ENCODE results near the gene SIGLEC5.

SIGLEC5 gene

DNA sequence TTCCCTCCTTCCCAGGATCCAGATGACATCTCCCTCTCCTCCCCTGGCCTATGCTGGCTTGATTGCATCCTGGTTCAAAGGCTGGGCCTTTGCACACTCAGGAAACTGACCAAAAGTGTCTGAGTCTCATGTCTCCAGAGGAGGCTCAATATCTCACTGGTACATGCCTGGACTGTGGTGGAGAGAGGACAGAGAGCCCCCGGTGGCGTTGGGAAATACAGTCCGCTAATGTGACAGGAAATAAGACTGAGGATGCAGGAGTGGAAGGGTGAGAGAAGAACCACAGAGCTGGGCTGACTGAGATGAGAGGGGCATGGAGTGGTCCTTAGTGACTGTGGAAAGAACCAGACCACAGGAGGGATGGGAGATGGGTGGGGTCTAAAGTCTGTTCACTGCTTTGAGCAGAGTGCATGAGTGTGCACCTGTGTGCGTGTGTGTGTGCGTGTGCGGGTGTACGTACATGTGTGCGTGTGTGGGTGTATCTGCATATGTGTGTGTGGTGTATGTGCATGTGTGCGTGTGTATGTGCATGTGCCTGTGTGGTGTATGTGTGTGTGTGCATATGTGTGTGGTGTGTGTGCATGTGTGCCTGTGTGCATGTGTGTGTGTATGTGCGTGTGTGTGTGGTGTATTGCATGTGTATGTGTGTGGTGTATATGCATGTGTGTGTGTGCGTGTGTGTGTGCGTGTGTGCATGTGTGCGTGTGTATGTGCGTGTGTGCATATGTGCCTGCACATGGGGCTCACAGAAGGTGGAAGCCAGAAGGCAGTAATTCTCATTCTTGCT lies 1.9 kb downstream of the SIGLEC5 start:
- DNase-seq (ENCODE audit: low read depth): no peak

DNA sequence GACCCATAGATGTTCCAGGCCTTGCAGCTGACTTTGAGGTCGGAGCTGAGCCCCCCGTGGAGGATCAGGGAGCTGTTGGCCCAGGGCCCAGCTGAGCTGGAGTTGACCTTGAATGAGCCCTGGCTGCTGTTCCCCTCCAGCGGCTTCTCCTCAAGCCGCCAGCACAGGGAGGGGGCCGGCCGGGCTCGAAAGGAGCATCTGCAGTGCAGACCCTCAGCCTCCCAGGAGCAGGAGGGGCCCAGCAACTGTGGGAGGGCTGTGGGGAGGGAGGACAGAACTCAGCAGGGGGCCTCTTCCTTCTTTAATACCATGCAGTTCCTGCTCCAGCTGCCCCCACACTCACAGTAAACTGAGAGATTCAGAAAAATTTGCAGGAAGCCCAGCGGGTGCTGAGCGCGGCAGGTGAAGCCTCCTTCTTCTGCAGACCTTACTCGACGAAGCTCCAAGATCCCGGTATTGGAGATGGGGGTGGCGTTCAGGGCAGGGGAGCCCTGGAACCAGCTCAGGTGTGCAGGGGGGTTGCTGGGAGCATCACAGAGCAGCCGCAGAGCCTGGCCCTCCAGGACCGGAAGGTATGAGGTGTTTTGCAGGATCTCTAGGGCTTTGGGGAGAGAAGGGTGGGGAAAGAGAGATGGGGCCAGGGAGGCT lies 2.6 kb downstream of the SIGLEC5 start:
- DNase-seq (ENCODE audit: low read depth): no peak

DNA sequence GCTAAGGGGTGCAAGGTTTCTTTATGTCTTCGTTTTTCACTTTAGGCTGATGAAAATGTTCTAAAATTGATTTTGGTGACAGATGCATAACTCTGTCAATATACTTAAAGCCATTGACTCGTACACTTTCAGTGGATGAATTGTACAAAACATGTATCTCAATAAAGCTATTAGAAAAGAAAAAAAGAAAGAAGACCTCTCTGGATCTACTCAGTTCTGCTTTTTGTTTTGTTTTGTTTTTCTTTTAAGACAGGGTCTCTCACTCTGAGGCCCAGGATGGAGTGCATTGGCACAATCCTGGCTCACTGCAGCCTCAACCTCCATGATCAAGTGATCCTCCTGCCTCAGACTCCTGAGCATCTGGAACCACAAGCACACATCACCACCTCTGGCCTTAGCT lies 3.5 kb downstream of the SIGLEC5 start:
- no peak for DNase-seq (ENCODE audit: low read depth)

DNA sequence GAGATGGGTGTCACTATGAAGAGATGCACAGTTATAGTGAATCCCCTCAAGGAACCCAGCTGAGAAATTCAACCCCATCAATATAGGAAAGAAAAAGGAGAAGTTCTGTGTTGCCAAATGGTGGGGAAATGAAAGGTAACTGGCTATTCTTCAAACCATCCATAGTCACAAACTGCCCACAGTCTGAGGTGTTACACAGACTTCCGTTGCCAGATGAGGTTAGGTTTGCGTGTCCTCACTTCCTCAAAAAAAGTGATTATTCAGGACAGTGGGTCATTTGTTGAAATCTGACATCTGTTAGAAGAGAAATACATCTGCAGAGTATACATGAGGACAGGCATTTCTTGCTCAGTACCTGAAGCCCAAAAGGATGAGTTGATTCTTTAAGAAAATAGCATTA lies 9.0 kb downstream of the SIGLEC5 start:
- DNase-seq (ENCODE audit: low read depth): no peak

DNA sequence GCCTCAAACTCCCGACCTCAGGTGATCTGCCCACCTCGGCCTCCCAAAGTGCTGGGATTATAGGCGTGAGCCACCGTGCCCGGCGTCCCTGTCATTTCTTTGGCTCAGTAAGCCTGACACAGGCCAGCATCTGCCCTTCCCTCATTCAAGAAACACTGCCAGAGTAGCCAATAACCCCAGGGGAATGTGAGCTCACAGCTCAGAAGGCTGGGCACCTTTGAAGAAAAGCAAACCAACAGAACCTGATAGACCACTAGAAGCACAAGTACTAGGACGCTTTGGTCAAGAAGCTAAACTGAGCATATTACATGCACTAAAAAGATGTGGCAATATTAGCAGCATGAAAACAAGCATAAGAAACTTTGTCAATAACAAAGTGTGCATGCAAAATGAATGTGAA lies 14.2 kb downstream of the SIGLEC5 start:
- DNase-seq (ENCODE audit: low read depth): no peak

DNA sequence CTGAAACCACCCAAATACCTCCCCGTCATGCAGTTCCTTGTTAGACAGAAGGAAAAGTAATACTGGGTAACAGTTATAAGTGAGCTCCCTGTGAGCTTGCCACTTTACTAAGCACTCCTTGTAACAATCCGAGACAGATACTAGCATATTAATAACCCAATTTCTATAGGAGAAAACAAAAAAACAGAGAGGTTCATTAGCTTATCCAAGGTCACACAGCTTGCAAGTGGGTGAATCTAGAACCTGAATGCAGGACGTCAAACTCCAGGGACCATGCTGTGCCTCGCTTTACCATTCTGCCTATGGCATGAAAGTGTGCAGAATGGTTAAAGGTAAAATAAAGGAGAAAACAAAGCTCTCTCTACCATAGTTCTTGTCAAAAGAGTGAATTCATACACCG lies 15.4 kb downstream of the SIGLEC5 start:
- DNase-seq (ENCODE audit: low read depth): no peak

DNA sequence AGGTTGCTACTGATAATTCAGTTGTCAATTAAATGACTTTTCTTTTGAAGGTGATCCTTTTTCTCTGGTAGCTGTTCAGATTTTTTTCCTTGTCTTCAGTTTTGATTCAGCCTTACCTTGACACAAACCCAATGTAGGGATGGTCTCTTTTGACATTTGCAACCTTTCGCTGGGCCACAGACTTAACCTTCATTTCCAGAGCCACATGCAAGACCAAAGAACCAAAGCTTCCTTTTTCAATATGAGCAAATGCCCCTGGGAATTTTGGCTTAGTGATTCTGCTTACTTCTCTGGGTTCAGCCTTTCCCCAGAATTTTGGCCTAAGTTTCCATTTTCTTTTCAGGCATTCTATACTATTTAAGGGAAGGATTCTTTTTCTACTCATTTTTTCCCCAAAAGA lies 19.6 kb downstream of the SIGLEC5 start:
- DNase-seq (ENCODE audit: low read depth): no peak

DNA sequence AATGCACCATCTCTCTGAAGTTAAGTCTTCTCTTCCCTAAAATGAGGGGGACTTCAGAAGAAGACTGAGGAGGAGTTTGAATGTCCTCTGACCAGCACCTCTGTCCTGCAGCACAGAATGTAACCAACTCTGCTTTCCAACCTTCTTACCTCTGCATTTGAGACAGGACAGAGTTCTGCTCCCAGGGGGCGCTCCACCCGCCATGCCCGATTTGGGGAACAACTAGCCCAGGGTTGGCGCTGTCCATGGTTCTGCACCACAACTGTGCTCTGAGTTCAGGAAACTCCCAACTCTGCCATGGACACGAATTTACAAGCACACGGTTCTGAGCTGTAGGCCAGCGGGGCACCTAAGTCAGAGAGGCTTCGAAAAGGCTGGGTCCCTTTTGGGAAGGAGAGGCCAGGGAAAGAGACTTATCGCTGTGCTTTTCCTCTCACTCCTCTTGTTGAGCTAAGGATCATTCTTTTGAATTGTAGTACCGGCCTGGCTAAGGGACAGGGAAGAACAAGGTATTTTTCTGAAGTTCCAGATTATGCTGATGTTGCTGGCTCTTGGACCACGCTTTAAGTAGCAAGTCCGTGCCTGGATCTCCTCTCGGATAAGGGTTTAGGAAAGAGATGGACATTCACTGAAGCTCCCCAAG lies 22.2 kb downstream of the SIGLEC5 start:
- DNase-seq (ENCODE audit: low read depth): peak; percentile 82

DNA sequence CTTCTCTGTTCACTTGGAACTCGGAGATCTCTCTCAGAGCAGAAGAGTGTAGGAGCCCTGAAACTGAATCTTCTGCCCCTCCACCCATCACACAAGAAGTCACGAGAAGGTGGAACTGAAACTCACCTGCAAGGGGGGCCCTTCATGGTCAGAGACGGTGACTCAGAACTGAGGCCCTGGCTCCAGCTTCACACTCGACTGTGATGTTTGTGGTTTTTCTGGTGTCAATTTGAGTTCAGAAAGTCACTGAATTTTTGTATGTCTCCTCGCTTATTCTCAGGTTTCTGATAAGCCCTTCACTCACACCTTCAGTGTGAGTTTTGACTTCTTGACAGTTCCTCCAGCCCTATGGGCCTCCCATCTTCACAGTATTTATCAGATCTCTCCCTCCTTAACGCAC lies 23.1 kb downstream of the SIGLEC5 start:
- no peak for DNase-seq (ENCODE audit: low read depth)

DNA sequence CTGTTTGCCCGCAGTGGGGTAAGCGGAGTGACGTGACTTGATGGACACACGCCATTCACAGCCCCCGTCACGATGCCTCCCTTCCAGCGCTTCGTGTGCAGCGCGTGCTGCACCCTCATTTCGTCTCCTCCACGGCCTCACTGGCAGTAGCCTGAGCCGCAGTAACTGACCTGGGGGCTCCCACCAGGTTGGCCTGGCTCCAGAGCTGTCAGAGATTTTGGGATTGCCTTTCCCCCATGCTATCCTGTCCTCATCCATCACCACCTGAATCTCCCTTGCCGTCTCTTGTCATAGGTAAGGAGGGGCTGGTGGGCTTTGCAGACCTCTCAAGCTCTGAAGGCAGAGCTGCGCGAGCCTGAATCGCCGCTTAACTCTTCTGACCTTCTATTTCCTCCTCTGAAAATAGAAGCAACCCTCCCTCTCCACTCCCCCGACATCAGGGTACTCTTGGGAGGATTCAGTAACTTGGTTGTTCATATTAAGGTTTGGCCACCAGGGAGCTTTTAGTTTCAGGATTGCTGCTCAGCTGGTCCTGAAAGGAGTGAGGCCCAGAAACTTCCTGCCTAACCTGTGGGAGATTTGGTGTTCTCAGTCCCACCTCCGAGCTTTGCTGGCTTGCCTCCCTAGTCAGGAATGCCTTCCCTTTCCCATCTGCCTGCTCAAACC lies 27.9 kb downstream of the SIGLEC5 start:
- DNase-seq (ENCODE audit: low read depth): no peak

DNA sequence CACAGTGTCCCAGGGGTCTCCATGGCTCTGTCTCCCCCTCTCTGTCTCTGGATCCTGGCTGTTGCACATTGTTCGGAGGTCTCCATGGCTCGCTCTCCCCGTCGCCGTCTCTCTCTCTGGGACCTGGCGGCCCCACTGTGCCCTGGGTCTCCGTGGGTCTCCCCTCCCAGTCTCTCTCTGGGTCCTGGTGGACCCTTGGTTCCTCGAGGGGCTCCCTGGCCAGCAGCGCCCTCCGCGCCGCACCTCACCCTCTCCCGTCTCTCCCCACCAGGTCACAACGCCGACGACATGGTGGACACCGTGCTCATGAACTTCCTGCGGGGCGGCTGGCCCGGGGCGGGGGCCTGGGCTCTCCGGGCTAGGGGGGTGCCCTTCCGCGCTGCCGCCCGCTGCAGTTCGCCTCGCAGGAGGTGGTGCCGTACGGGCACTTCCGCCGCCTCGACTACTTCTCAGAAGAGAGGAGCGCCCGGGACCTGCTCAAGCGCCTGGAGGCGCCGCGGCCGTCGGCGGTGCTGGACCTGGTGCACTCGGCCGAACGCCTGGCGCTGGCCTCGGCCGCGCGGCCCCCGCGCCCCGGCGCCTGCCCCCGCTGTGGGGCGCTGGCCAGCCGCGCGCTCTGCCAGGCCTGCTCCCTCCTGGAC lies 29.1 kb downstream of the SIGLEC5 start:
- DNase-seq (ENCODE audit: low read depth): no peak

DNA sequence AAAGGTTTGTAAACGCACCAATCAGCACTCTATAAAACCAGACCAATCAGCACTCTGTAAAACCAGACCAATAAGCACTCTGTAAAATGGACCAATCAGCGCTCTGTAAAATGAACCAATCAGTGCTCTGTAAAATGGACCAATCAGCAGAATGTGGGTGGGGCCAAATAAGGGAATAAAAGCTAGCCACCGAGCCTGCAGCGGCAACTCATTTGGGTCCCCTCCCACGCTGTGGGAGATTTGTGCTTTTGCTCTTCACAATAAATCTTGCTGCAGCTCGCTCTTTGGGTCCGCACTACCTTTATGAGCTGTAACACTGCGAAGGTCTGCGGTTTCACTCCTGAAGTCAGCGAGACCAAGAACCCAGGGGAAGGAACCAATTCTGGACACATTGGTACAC lies 31.1 kb downstream of the SIGLEC5 start:
- no peak for DNase-seq (ENCODE audit: low read depth)

DNA sequence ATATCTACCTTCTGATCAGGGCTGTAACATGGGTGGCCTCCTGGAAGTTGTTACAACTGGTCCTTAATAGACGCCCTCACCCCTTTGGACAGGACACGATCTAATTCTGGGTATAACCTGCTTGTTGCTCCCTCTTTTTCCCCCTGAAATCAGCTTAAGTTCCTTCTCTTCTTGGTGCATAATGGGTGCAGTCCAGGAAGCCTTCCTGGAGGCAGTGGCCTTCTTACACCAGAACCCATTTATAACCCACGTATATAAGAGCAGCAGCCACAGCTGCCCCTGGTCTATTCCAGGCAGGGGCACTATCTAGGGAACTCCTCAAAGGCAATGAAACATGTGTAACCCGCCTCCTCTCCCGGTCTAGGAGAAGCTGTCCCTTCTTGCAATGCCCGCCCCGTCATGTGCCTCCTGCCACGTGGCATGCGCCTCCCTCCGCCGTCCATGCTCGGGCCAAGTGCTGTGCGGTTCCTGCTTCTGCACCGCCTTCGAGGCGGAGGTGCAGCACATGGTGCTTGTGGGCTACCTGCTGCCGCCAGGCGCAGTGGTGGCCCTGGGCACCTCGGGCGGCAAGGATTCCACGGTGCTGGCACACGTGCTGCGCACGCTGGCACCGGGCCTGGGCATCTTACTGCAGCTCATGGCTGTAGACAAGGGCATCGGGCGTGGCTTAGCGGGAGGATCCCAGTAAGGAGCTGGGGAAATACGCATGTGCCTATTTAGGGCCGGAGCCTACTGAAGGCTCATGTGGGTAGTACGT lies 31.9 kb downstream of the SIGLEC5 start:
- no peak for DNase-seq (ENCODE audit: low read depth)

DNA sequence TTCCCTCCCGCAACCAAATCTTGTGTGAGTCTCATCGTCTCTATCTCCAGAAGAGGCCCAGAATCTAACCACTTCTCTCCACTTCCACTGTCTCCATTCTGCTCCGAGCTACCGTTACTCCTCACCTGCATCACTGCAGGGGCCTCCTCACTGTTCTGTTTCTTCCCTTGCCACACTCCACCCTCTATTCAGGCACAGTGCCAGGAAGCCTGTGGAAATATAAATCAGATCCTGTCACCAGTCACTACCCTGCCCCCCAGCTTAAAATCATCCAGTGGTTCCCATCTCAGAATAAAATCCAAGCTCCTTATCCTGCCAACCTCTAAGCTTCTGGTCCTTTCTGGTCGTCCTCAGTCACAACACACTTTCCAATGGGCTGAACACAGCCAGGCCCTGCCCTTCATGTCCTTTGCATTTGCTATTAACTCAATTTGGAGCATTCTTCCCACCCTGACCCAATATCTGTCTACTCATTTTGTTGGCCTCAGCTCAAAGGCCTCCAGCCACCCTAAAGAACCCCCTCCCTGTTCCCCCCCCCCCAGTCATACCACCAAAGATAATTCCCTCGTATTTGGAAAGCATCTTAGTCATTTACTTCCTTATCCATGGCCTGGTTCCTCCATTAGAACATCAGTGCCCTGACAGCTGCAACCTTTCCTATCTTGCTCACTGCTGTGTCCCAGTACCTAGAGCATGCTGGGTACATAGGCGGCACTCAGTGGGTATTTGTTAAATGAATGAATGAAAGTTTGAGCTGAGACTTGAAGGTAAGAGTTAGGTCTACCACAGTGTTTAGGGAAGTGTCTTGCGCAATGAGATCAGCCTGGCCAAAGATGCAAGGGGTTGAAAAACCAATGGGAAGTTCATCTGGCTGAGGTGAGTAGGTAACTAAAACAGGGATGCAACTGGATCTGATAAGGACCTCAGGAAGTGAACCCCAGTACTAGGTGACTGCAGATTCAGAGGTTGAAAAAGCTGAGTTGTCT lies 34.7 kb downstream of the SIGLEC5 start:
- DNase-seq (ENCODE audit: low read depth): no peak

DNA sequence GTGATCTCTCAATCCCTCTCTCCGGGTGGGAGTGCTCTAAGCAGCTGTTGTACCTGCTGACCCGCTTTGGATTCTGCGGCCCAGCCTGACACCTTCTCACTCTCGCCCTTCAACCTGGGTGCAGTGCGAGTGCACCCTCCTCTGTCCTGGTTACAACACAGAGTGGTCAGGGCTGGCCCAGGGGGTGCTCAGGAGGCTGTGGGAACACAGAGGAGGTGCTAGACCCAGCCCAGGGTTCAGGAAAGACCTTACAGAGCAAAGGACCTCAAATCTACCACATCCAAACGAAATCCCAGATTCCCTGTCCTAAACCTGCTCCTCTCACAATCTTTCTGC lies 35.5 kb downstream of the SIGLEC5 start:
- no peak for DNase-seq (ENCODE audit: low read depth)

DNA sequence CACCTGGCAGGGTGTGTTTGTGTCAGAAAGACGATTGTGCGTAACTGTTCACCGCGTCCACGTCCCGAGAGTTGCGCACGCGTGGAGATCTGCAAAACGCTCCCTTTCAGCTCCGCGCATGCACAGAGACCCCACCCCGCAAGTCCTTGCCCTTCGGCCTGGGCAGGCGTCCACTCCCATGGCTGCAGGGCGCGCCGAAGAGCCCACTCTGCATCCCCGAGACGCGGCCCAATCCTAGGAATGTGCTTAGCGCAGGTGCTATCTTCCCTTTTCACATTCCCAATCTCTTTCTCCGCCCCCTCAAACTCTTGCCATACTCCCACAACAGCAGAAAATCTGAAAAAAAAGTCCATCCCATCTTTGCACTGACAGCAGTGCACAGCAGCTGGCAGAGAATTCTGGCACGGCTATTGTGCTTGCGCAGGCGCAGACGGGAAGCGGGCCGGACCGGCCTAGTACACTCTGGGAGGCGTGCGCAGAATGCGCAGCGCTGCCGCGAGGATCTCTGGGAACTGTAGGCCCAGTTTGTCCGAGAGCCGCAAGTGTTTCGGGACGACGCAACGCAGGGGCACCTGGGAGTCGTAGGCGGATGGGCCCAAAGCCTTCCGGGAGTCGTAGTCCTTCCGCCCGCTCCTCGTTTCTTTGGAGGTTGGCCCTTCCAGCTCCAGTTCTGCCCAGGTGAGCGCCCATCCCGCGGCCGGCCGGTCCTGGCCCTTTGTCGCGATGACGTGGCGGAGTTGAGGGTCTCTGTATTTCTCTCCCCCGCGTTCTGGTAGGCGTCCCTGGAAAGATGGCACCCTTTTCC lies 36.0 kb downstream of the SIGLEC5 start:
- DNase-seq (ENCODE audit: low read depth): peak; percentile 93

DNA sequence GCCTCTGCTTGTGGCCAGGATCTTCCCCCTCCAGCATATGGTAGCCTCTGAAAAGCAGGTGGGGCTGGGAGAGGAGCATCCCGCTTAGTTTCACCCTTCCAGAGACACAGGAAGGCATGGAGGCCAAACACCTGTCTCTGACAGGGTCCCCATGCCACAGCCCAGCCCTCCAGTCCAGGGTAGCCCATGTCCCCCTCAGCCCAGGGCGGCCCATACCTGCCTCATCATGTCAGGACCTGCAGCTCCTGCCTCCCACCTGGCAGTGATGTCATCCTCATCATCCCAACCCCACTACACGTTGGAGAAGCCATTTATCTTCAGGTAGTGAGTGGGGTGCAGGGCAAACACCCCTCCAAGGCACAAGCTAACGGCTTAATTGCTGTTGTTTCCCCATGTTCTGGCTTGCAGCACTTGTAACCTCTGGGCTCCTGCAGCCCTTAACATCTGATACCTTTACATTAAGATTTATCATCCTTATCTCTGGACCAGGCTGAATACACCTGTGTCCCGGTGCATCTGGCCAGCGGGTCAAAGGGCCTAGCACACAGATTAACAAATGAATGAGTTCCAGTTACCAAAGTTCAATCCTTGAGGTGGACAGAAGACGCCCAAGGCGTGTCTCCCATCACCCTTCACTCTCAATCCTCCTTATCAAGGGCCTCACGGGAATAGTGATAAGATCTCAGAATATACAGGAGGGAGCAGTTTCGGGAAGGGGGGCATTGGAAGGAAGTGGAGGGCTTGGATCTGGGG lies 36.9 kb downstream of the SIGLEC5 start:
- DNase-seq (ENCODE audit: low read depth): no peak

DNA sequence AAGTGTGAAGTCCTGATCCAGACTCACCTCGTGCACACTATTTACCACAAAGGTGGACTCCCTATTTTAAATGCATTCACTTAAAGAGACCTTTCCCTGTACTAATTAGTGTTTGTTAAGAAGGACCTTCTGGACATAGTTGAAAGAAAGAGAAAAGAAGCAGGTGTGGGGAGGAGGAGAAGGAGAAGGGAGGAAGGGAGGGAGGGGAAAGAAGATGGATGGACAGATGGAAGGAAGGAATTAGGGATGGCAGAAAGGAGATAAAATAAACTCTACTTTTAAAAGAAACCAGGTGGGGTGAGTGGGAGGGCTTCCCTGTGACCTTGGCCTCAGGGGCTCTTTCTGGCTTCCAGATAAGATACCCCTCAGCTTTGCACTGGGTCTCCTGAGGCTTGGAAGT lies 37.7 kb downstream of the SIGLEC5 start:
- DNase-seq (ENCODE audit: low read depth): no peak

DNA sequence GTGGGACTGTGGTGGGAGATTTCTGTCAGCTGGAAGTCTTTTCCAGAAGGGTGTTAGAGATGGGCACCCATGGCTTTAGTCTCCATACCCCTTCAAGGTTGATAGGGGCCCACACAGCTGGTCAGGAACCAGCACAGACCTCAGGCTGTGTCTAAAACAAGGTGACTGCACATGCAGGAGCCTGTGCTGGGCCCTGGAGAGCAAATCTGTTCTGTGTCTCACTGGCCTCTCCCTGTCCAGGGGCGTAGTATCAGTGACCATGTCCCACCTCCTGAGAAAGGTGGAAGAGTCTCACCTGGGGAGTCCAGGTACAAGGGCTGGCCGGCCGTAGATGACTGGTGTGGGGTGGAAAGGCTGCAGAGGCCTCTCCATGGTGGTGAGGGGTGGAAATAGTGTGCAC lies 39.8 kb downstream of the SIGLEC5 start:
- no peak for DNase-seq (ENCODE audit: low read depth)

All from CMK (cell line).